Measurements from ENCODE around the gene MEGF11. TPM values are rescaled to one million over a fixed set of nuclear protein-coding genes. Genes with fewer than 3 reads are reported as not detected.

MEGF11 gene
- polyA plus RNA-seq, 3 donors: not detected

- peaks cover 3 to 9% (median 7%) of the 10 kb centered on the region in 3 donors for H3K27me3 Mint-ChIP-seq (ENCODE audit: low read depth in 3 of 3)
- intact Hi-C loops (cut with micrococcal nuclease): no loop called here
- H3K4me1 ChIP-seq (ENCODE audit: control insufficient read depth in 1 of 2, insufficient read depth in 2 of 2, low read length in 2 of 2): no peaks in the 10 kb centered on the region
- H3K4me3 ChIP-seq (replicated peaks in 1 of 3; ENCODE audit: low read depth in 2 of 3, low read length in 3 of 3): no peak overlapping the region
- TF ChIP-seq CTCF (IDR thresholded peaks at IDR 0.05): no peak
- no peak overlapping the region for H3K27ac ChIP-seq (ENCODE audit: low read depth in 1 of 2, low read length in 2 of 2)
- no peaks in the 10 kb centered on the region for H3K27me3 ChIP-seq (ENCODE audit: control insufficient read depth in 2 of 2, insufficient read depth in 2 of 2, low read length in 2 of 2)
- H3K9ac ChIP-seq (ENCODE audit: insufficient read depth, low read length, poor library complexity, severe bottlenecking): no peak overlapping the region
- no peaks in the 10 kb centered on the region for H3K9me3 ChIP-seq (replicated peaks in 1 of 2; ENCODE audit: control insufficient read depth in 1 of 2, insufficient read depth in 1 of 2, low read length in 2 of 2)
- no peaks in the 10 kb centered on the region for H3K36me3 Mint-ChIP-seq
- no peak overlapping the region for H3K27ac Mint-ChIP-seq
- H3K36me3 ChIP-seq (replicated peaks in 1 of 2; ENCODE audit: control insufficient read depth in 1 of 2, insufficient read depth in 2 of 2, low read length in 2 of 2): no peaks in the 10 kb centered on the region
- no peaks in the 10 kb centered on the region for H3K4me1 Mint-ChIP-seq
- no peaks in the 10 kb centered on the region for H4K20me1 ChIP-seq (ENCODE audit: insufficient read depth, low read length)
- H3K4me3 Mint-ChIP-seq: no peak overlapping the region
- H2AFZ ChIP-seq (ENCODE audit: insufficient read depth, low read depth, low read length, poor library complexity, severe bottlenecking): no peak overlapping the region
- H3K4me2 ChIP-seq (replicated peaks; ENCODE audit: extremely low read depth, low read length, poor library complexity, severe bottlenecking): no peak overlapping the region
- H3K79me2 ChIP-seq (ENCODE audit: insufficient read depth, low read length): no peaks in the 10 kb centered on the region
- peaks cover 0 to 3% (median 0%) of the 10 kb centered on the region in 7 donors for H3K9me3 Mint-ChIP-seq
- 93% methylated on average over 8 of the region's 8 CpGs for WGBS (ENCODE audit: insufficient coverage)
- no peak for DNase-seq
These were observed 26.8 kb downstream of the MEGF11 start for GRCh38 chr15:66226736-66227135.

- Histone ChIP-seq H3K27me3 (ENCODE audit: control insufficient read depth in 2 of 2, insufficient read depth in 2 of 2, low read length in 2 of 2) (no peaks in the 10 kb centered on the region), H3K79me2 (ENCODE audit: insufficient read depth, low read length) (no peaks in the 10 kb centered on the region), H2AFZ (ENCODE audit: insufficient read depth, low read depth, low read length, poor library complexity, severe bottlenecking) (no peak overlapping the region), H3K4me3 (replicated peaks in 1 of 3; ENCODE audit: low read depth in 2 of 3, low read length in 3 of 3) (no peak overlapping the region), H3K9ac (ENCODE audit: insufficient read depth, low read length, poor library complexity, severe bottlenecking) (no peak overlapping the region), H3K4me1 (ENCODE audit: control insufficient read depth in 1 of 2, insufficient read depth in 2 of 2, low read length in 2 of 2) (no peaks in the 10 kb centered on the region), H3K9me3 (replicated peaks in 1 of 2; ENCODE audit: control insufficient read depth in 1 of 2, insufficient read depth in 1 of 2, low read length in 2 of 2) (no peaks in the 10 kb centered on the region), H3K4me2 (replicated peaks; ENCODE audit: extremely low read depth, low read length, poor library complexity, severe bottlenecking) (no peak overlapping the region), H3K27ac (ENCODE audit: low read depth in 1 of 2, low read length in 2 of 2) (no peak overlapping the region), H3K36me3 (replicated peaks in 1 of 2; ENCODE audit: control insufficient read depth in 1 of 2, insufficient read depth in 2 of 2, low read length in 2 of 2) (no peaks in the 10 kb centered on the region), H4K20me1 (ENCODE audit: insufficient read depth, low read length) (no peaks in the 10 kb centered on the region)
- Mint-ChIP-seq H3K4me1 (no peaks in the 10 kb centered on the region), H3K4me3 (no peak overlapping the region), H3K27ac (no peak overlapping the region), H3K27me3 (ENCODE audit: low read depth in 3 of 3) (peaks cover 3 to 9% (median 3%) of the 10 kb centered on the region in 3 donors), H3K9me3 (peaks cover 0 to 3% (median 0%) of the 10 kb centered on the region in 7 donors), H3K36me3 (no peaks in the 10 kb centered on the region)
- WGBS (ENCODE audit: insufficient coverage): 94% methylated on average over 8 of the region's 10 CpGs
- intact Hi-C loops (cut with micrococcal nuclease): no loop called here
- TF ChIP-seq CTCF (IDR thresholded peaks at IDR 0.05): no peak
- no peak for DNase-seq
These were observed 27.8 kb downstream of the MEGF11 start for GRCh38 chr15:66225656-66226274.
